IMR-90 (cell line): ENCODE data around the gene CTDP1. TPM values are rescaled to one million over a fixed set of nuclear protein-coding genes. Genes with fewer than 3 reads are reported as not detected.

ENCODE experiments used
- ATAC-seq: fragments of 200-7000 bp; cut with Tn5 transposase; 2 replicates; pipeline ENCODE4 v1.9.1; 2020; ENCODE audit warnings: low read depth, mild to moderate bottlenecking, moderate library complexity
- BruUV-seq: library from RNA; stranded (reverse); fragments of 400-500 nt; replicated peaks from 2 replicates; lab custom pipeline; 2021; lab: Mats Ljungman, UMichigan
- CTCF ChIA-PET: fragments of 300-600 bp; formaldehyde crosslinking; extraction: SDS; loops from one replicate; lab custom pipeline; 2021; ENCODE audit warnings: antibody characterized with exemption; lab: Yijun Ruan, JAX
- POLR2A ChIA-PET: fragments of 300-600 bp; sonication (Branson Sonifier 250); formaldehyde crosslinking; loops from one replicate; lab custom pipeline; 2022; ENCODE audit warnings: antibody characterized with exemption; ENCODE audit not compliant: unreplicated experiment; lab: Charles Lee
- DNase-seq: peaks from one replicate; pipeline ENCODE4 v3.0.0; 2013
- H2AFZ ChIP-seq: replicated peaks from 2 replicates; pipeline ENCODE3; 2013; ENCODE audit warnings: low read length, mild to moderate bottlenecking; ENCODE audit not compliant: poor library complexity
- H2AK5ac ChIP-seq: 2 replicates; pipeline ENCODE4 v1.6.1; 2013; ENCODE audit warnings: low read depth, low read length, inconsistent platforms
- H2AK9ac ChIP-seq: replicated peaks from 2 replicates; pipeline ENCODE3; 2013; ENCODE audit warnings: mild to moderate bottlenecking, low read depth, low read length, moderate library complexity; ENCODE audit not compliant: poor library complexity
- H2BK120ac ChIP-seq: 2 replicates; pipeline ENCODE4 v1.6.1; 2013; ENCODE audit warnings: low read depth, low read length, inconsistent platforms
- H2BK15ac ChIP-seq: 3 replicates; pipeline ENCODE4 v1.6.1; 2013; ENCODE audit warnings: low read depth, low read length, inconsistent platforms
- H2BK20ac ChIP-seq: 2 replicates; pipeline ENCODE4 v1.6.1; 2013; ENCODE audit warnings: low read depth, mild to moderate bottlenecking, inconsistent platforms, low read length, moderate library complexity
- H2BK5ac ChIP-seq: 2 replicates; pipeline ENCODE4 v1.6.1; 2013; ENCODE audit warnings: mild to moderate bottlenecking, low read depth, low read length, inconsistent platforms; ENCODE audit not compliant: poor library complexity, severe bottlenecking
- H3K14ac ChIP-seq: replicated peaks from 2 replicates; pipeline ENCODE4 v1.6.1; 2013; ENCODE audit warnings: low read depth, low read length, inconsistent platforms
- H3K18ac ChIP-seq: 2 replicates; pipeline ENCODE4 v1.6.1; 2013; ENCODE audit warnings: low read depth, low read length, control low read depth
- H3K23ac ChIP-seq: 2 replicates; pipeline ENCODE4 v1.6.1; 2013; ENCODE audit warnings: low read depth, low read length, inconsistent platforms
- H3K27ac ChIP-seq: 2 replicates; pipeline ENCODE4 v1.5.1; 2013; ENCODE audit warnings: mild to moderate bottlenecking, control low read depth, low read length; ENCODE audit not compliant: insufficient read depth
- H3K27me3 ChIP-seq: 2 replicates; pipeline ENCODE4 v1.6.1; 2013; ENCODE audit warnings: low read length; ENCODE audit not compliant: control insufficient read depth, insufficient read depth
- H3K36me3 ChIP-seq: 2 replicates; pipeline ENCODE4 v1.6.1; 2013; ENCODE audit warnings: low read length, mixed read lengths; ENCODE audit not compliant: control insufficient read depth, insufficient read depth
- H3K4ac ChIP-seq: 2 replicates; pipeline ENCODE4 v1.6.1; 2013; ENCODE audit warnings: low read depth, low read length, inconsistent platforms
- H3K4me1 ChIP-seq: 2 replicates; pipeline ENCODE4 v1.6.1; 2013; ENCODE audit warnings: low read length, mixed read lengths; ENCODE audit not compliant: control insufficient read depth, insufficient read depth
- H3K4me2 ChIP-seq: 2 replicates; pipeline ENCODE4 v1.6.1; 2013; ENCODE audit warnings: low read depth, mild to moderate bottlenecking, control low read depth, low read length, moderate library complexity
- H3K4me3 ChIP-seq: 2 replicates; pipeline ENCODE4 v1.5.1; 2013; ENCODE audit warnings: low read depth, mild to moderate bottlenecking, control low read depth, low read length, moderate library complexity; ENCODE audit not compliant: insufficient read depth
- H3K56ac ChIP-seq: 2 replicates; pipeline ENCODE4 v1.6.1; 2013; ENCODE audit warnings: low read length, inconsistent platforms; ENCODE audit not compliant: insufficient read depth; ENCODE audit errors: extremely low read depth
- H3K79me1 ChIP-seq, 2 experiments: 2 replicates each; pipeline ENCODE4 v1.6.1; 2013; ENCODE audit warnings: low read length in 2 of 2, inconsistent platforms in 1 of 2, low read depth in 1 of 2
- H3K9ac ChIP-seq: 2 replicates; pipeline ENCODE4 v1.6.1; 2013; ENCODE audit warnings: low read depth, low read length, control low read depth
- H3K9me1 ChIP-seq: 2 replicates; pipeline ENCODE4 v1.6.1; 2013; ENCODE audit warnings: low read length, inconsistent platforms; ENCODE audit not compliant: insufficient read depth
- H3K9me3 ChIP-seq: 2 replicates; pipeline ENCODE4 v1.6.1; 2013; ENCODE audit warnings: low read length; ENCODE audit not compliant: control insufficient read depth, insufficient read depth
- H4K20me1 ChIP-seq: 2 replicates; pipeline ENCODE4 v1.6.1; 2013; ENCODE audit warnings: low read length, inconsistent platforms; ENCODE audit not compliant: insufficient read depth
- H4K5ac ChIP-seq: 2 replicates; pipeline ENCODE4 v1.6.1; 2013; ENCODE audit warnings: mild to moderate bottlenecking, low read depth, low read length, control low read depth
- H4K8ac ChIP-seq, 2 experiments: 2 replicates each; pipeline ENCODE4 v1.6.1; 2013; ENCODE audit warnings: low read depth in 2 of 2, low read length in 2 of 2, control low read depth in 1 of 2, inconsistent platforms in 1 of 2
- H4K91ac ChIP-seq: 2 replicates; pipeline ENCODE4 v1.6.1; 2013; ENCODE audit warnings: low read depth, low read length, inconsistent platforms; ENCODE audit not compliant: insufficient read depth
- CEBPB ChIP-seq: IDR thresholded peaks from 2 replicates; pipeline ENCODE4 v1.6.1; 2012; ENCODE audit warnings: low read depth, low read length, improper control_type of control experiment
- CHD1 ChIP-seq: IDR thresholded peaks from 2 replicates; pipeline ENCODE4 v1.6.1; 2012; ENCODE audit warnings: low read depth, low read length, improper control_type of control experiment
- FOS ChIP-seq: fragments of 150-350 bp; IDR thresholded peaks from 2 replicates; pipeline ENCODE4 v1.6.1; 2016; ENCODE audit warnings: low read depth, low read length
- MAZ ChIP-seq: IDR thresholded peaks from 2 replicates; pipeline ENCODE4 v1.6.1; 2012; ENCODE audit warnings: low read depth, mild to moderate bottlenecking, low read length, improper control_type of control experiment, moderate library complexity, borderline replicate concordance
- MXI1 ChIP-seq: IDR thresholded peaks from 2 replicates; pipeline ENCODE4 v1.6.1; 2012; ENCODE audit warnings: low read depth, mild to moderate bottlenecking, low read length, moderate library complexity, borderline replicate concordance
- NFE2L2 ChIP-seq: fragments of 150-350 bp; IDR thresholded peaks from 2 replicates; pipeline ENCODE4 v1.6.1; 2016; ENCODE audit warnings: low read depth, mild to moderate bottlenecking, low read length
- POLR2A ChIP-seq: IDR thresholded peaks from 2 replicates; pipeline ENCODE4 v1.6.1; 2012; ENCODE audit warnings: mild to moderate bottlenecking, low read depth, low read length
- RAD21 ChIP-seq: IDR thresholded peaks from 2 replicates; pipeline ENCODE4 v1.6.1; 2012; ENCODE audit warnings: low read length, improper control_type of control experiment
- RCOR1 ChIP-seq: IDR thresholded peaks from 2 replicates; pipeline ENCODE4 v1.6.1; 2012; ENCODE audit warnings: mild to moderate bottlenecking, low read length, improper control_type of control experiment; ENCODE audit not compliant: insufficient replicate concordance
- RFX5 ChIP-seq: IDR thresholded peaks from 2 replicates; pipeline ENCODE4 v1.8.0; 2012; ENCODE audit warnings: low read depth, mild to moderate bottlenecking, low read length, moderate library complexity
- SMC3 ChIP-seq: fragments of 150-350 bp; IDR thresholded peaks from 2 replicates; pipeline ENCODE4 v1.6.1; 2016; ENCODE audit warnings: low read depth, mild to moderate bottlenecking, antibody characterized with exemption, low read length, moderate library complexity
- WGBS, 2 experiments: methylation state at CpG; one replicate each; pipeline versions ENCODE4 v1.1.5 to v1.1.7; 2013; ENCODE audit warnings: missing lambda C conversion rate in 2 of 2; ENCODE audit not compliant: insufficient read length in 1 of 2; ENCODE audit errors: extremely low coverage in 2 of 2; 5-methylcytosine and 5-hydroxymethylcytosine counted together
- dilution Hi-C: fragments of 300-500 bp; cut with HindIII; formaldehyde crosslinking; loops from one replicate; pipeline ENCODE4 v1.14.3; 2018; ENCODE audit warnings: low sequenced_read_pairs; ENCODE audit not compliant: unreplicated experiment
- in situ Hi-C: fragments of 300-500 bp; cut with MboI; formaldehyde crosslinking; loops from 3 replicates; pipeline ENCODE4 v1.14.3; 2019; ENCODE audit warnings: low sequenced_read_pairs, inconsistent platforms, mixed read lengths
- intact Hi-C: fragments of 100-400 bp; cut with micrococcal nuclease; formaldehyde crosslinking; loops from 2 replicates; pipeline ENCODE4 v1.10.0; 2022
- polyA plus RNA-seq, 3 experiments: library from polyadenylated mRNA; depleted of rRNA; stranded (reverse); fragments of >200 nt; gene quantifications; 2 replicates each; pipeline ENCODE4 v1.2.3, GENCODE V29; 2012; ENCODE audit warnings: low replicate concordance in 1 of 3
- total RNA-seq: library from RNA; depleted of rRNA; stranded (reverse); fragments of >200 nt; gene quantifications from 2 replicates; pipeline ENCODE4 v1.2.3, GENCODE V29; 2012
- TF ChIP-seq, protein P1 (sequence below): fragments of 150-350 bp; IDR thresholded peaks from 2 replicates; pipeline ENCODE4 v1.6.1; 2017; ENCODE audit warnings: mild to moderate bottlenecking, antibody characterized with exemption, low read length, low read depth

CTDP1 gene
- total and polyA plus RNA-seq, 2 of the 4 experiments (the other 2 are of a cell fraction): 13.4 to 17.6 TPM

DNA sequence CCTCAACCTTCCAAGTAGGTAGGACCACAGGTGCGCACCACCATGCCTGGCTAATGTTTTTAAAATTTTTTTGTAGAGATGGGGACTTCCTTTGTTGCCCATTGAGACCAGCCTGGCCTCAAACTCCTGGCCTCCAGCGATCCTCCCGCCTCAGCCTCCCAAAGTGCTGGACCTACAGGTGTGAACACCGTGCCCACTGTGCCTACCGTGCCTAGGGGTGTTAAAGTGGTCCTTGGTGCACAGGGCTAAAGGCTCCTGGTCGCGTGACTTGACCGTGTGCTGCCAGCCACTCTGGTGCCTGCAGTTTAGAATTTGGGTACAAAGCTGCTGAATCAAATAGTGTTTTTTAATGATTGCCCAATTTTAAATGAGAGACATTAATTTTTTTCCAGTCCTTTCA, 67.1 kb downstream of the CTDP1 start:
- TF ChIP-seq, protein P1, sequence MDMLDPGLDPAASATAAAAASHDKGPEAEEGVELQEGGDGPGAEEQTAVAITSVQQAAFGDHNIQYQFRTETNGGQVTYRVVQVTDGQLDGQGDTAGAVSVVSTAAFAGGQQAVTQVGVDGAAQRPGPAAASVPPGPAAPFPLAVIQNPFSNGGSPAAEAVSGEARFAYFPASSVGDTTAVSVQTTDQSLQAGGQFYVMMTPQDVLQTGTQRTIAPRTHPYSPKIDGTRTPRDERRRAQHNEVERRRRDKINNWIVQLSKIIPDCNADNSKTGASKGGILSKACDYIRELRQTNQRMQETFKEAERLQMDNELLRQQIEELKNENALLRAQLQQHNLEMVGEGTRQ: no peak
- TF ChIP-seq POLR2A (no peak), NFE2L2 (no peak), RCOR1 (no peak), FOS (no peak), MAZ (no peak), CEBPB (no peak), RFX5 (no peak), CHD1 (no peak), RAD21 (no peak), MXI1 (no peak), SMC3 (no peak)
- in situ Hi-C loops (no loop called here), dilution Hi-C loops (no loop called here), intact Hi-C loops (no loop called here)
- Histone ChIP-seq H2BK120ac (no peak overlapping the region), H2AK5ac (no peak overlapping the region), H2BK15ac (no peak overlapping the region), H4K5ac (no peak overlapping the region), H3K79me1 (peaks cover 3 to 25% of the 10 kb centered on the region in 2 experiments; a peak in 1 of 4 replicates), H3K9me1 (no peaks in the 10 kb centered on the region), H4K20me1 (no peaks in the 10 kb centered on the region), H2BK5ac (no peak overlapping the region), H4K8ac (no peak overlapping the region), H2BK20ac (no peak overlapping the region), H3K14ac (no peak overlapping the region), H3K18ac (no peak overlapping the region), H3K9ac (no peak overlapping the region), H3K27ac (no peak overlapping the region), H4K91ac (no peak overlapping the region), H2AK9ac (no peak overlapping the region), H3K4me1 (no peaks in the 10 kb centered on the region), H3K56ac (no peak overlapping the region), H3K27me3 (no peaks in the 10 kb centered on the region), H3K4ac (no peak overlapping the region), H3K9me3 (no peaks in the 10 kb centered on the region), H3K36me3 (peaks cover 24% of the 10 kb centered on the region), H3K4me2 (no peak overlapping the region), H2AFZ (no peak overlapping the region), H3K23ac (no peak overlapping the region), H3K4me3 (no peak overlapping the region)
- no peak for ATAC-seq
- POLR2A ChIA-PET: no interaction called here
- CTCF ChIA-PET: no interaction called here
- 100% methylated on average over 3 of the region's 8 CpGs; no CpG with 5 or more reads in 1 of the 2 experiments for WGBS, 2 experiments
- no TSS peak for BruUV-seq
- DNase-seq: no peak
